Measurements from ENCODE around the gene TRPM4.
"Not testable (repeated sequence)": the region's sequence is repeated elsewhere in the genome, so short reads cannot be mapped to it uniquely, and the experiment has no call there.

TRPM4 gene

DNA sequence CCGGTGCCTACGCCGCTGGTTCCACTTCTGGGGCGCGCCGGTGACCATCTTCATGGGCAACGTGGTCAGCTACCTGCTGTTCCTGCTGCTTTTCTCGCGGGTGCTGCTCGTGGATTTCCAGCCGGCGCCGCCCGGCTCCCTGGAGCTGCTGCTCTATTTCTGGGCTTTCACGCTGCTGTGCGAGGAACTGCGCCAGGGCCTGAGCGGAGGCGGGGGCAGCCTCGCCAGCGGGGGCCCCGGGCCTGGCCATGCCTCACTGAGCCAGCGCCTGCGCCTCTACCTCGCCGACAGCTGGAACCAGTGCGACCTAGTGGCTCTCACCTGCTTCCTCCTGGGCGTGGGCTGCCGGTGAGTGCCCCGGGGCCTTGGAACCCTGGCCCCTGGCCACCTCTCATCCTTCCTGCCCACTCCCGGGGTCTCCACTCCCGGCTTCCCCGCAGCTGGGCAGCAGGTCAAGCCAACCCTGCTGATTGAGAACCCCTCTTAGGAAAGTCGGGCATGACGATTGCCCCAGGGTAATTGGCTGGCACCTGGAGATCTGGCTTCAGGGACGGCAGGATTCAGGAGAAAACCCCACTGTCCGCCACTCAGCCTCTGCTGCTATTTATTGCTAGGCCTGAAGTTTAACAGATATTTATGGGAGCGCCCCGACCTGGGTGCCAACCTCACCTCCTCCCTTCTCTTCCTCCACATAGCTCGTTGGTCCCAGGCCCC is 39.1 kb downstream of the TRPM4 start:
- no peak for DNase-seq

DNA sequence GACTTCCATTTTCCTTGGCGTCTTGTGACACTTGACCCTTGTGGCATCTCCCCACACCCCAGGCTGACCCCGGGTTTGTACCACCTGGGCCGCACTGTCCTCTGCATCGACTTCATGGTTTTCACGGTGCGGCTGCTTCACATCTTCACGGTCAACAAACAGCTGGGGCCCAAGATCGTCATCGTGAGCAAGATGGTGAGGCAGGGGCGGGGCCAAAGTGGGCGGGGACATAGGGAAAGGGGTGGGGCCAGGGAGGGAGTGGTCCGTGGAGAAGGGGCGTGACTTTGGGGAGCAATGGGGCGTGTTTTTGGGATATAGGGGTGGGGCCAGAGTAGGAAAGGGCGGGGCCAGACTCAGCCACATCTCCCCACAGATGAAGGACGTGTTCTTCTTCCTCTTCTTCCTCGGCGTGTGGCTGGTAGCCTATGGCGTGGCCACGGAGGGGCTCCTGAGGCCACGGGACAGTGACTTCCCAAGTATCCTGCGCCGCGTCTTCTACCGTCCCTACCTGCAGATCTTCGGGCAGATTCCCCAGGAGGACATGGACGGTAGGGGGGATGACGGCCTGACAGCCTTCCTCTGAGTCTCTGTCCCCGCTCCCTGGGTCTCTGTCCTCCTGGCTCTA is 42.8 kb downstream of the TRPM4 start:
- DNase-seq: no peak

DNA sequence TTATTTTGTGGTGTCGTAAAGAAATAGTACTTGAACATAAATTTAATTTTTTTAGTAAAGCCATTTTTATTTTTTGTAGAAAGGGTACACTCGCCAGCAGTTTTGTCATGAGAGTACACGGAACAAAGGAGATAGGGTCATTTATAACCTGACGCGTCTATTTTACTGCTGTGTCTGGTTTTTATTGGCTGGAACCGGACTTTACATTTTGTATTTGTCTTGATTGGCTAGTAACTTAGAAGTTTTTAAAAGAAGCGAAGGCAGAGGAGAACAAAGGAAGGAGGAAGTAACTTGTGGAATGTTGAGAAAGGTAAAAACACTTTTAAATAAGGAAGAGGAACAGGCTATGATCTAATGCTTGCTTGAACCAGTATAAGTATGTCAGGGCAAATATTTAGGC is 43.5 kb downstream of the TRPM4 start:
- no peak for DNase-seq

GRCh38 chr19:49205114-49205513 is 47.5 kb downstream of the TRPM4 start:
- no peak for DNase-seq

DNA sequence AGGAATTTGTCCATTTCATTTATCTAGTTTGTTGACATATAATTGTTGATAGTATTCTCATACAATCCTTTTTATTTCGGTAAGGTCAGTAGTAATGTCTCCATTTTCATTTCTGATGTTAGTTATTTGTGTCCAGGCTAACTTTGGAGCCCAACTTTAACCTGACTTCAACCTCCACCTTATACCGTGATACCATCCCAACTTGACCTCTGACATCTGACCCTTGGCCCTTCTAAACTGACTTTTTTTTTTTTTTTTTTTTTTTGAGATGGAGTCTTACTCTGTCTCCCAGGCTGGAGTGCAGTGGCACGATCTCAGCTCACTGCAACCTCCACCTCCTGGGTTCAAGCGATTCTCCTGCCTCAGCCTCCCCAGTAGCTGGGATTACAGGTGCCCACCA is 51.9 kb downstream of the TRPM4 start:
- not testable (repeated sequence) for DNase-seq

GRCh38 chr19:49210108-49210900 is 52.7 kb downstream of the TRPM4 start:
- DNase-seq: no peak

- no peak for DNase-seq
These were observed 53.4 kb downstream of the TRPM4 start for GRCh38 chr19:49210901-49211451.

GRCh38 chr19:49212016-49212701 is 54.6 kb downstream of the TRPM4 start:
- peak in 1 of 2 experiments; percentile 16 for DNase-seq

- no peak for DNase-seq
These were observed 56.2 kb downstream of the TRPM4 start for GRCh38 chr19:49213791-49214190.

GRCh38 chr19:49214701-49215100 is 57.1 kb downstream of the TRPM4 start:
- DNase-seq: no peak

DNA sequence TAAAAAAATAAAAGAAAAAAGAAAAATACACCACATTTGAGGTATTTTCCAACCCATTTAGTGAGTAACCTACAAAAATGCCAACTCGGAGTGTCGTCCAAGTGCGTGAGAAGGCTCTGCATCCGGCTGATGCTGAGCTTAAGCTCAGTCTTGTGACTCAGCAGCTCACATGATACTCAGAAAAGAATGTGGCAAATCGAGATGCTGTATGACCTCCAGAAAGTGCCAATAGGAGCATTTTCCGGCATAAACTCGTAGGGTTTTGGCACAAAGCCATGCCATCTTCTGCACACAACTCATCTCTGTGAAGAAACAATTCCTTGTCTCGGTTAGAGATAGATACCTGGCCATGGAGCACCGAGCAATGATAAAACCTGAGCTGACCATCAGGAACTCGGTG is 58.5 kb downstream of the TRPM4 start:
- no peak for DNase-seq

DNA sequence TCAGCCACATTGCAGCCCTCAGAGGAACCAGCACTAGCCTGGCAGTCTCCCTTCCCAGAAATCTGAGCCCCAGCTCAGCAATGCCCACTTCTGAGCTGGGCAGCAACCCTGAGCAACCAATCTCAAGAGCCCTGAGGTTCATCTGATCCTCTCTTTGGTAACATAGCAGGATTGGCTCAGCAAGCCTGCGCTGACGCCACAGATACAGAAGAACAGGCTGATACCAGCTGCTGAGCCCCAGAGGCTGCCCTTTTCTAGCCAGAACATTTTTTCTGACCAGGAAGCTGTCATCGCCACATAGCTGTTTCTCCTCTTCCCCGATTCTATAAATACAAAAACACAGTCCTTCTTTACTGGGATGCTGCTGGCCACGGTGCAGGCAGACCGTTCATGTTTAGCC is 59.8 kb downstream of the TRPM4 start:
- no peak for DNase-seq

DNA sequence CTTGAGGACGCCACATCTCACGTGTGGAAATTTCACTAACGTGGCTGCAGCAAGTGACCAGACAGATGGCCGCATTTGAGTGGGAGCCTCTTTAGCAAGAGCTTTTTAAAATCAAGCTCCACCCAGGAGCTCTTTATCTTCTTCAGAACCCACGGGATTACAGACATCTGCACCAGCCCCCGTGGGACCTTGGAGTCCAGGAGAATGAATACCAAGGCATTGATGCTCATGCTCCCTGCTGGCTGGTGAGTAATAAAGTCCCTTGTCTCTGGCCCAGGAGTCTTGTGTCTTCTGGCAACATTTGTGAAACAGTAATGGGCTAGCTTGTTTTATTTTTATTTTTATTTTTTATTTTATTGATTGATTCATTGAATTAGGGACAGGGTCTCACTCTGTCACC is 64.4 kb downstream of the TRPM4 start:
- DNase-seq: no peak

DNA sequence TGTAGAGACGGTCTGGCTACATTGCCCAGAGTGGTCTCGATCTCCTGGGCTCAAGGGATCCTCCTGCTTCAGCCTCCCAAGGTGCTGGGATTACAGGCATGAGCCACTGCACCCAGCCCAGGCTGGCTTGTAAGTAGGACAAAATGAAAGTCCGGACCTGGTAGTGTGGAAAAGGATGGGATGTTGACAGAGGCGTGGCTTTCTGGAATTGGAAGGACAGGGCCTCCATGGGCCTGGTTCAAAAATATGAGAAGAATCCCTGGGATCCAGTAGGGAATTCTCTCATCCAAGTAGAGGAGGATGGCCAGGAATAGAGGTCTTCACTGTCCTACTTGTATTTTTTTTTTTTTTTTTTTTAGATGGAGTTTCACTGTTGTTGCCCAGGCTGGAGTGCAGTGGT is 64.9 kb downstream of the TRPM4 start:
- DNase-seq: no peak

DNA sequence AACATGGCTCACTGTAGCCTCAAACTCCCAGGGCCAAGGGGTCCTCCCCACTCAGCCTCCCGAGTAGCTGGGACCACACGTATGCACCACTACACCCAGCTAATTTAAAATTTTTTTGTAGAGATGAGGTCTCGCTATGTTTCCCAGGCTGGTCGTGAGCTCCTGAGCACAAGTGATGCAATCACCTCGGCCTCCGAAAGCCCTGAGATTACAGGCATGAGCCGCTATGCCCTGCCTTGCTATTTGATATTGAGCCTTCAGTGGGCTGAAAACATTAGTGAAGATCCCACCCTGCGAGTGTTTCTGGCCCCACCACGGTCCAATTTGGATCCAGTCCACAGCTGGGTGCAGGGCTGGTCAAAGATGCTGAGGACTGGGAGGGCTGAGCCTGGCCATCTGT is 65.9 kb downstream of the TRPM4 start:
- no peak for DNase-seq

- not testable (repeated sequence) for DNase-seq
These were observed 66.8 kb downstream of the TRPM4 start for GRCh38 chr19:49224441-49224840.

- DNase-seq: peak; percentile 68 to 76
These were observed 67.3 kb downstream of the TRPM4 start for GRCh38 chr19:49224879-49225278.

- no peak for DNase-seq
These were observed 71.8 kb downstream of the TRPM4 start for GRCh38 chr19:49229416-49229815.

- DNase-seq: no peak
These were observed 73.8 kb downstream of the TRPM4 start for GRCh38 chr19:49231389-49231788.

GRCh38 chr19:49231804-49232203 is 74.2 kb downstream of the TRPM4 start:
- DNase-seq: no peak

GRCh38 chr19:49233163-49233562 is 75.6 kb downstream of the TRPM4 start:
- no peak for DNase-seq

GRCh38 chr19:49241769-49242168 is 84.2 kb downstream of the TRPM4 start:
- DNase-seq: no peak

GRCh38 chr19:49243129-49243528 is 85.5 kb downstream of the TRPM4 start:
- DNase-seq: no peak

Measured in SHP77 (cell line).